ENCODE results near the gene MCM5.
"Not testable (repeated sequence)": the region's sequence is repeated elsewhere in the genome, so short reads cannot be mapped to it uniquely, and the experiment has no call there.

Gene MCM5

GRCh38 chr22:35455529-35455928 is 55.6 kb downstream of the MCM5 start:
- no peak for DNase-seq

DNA sequence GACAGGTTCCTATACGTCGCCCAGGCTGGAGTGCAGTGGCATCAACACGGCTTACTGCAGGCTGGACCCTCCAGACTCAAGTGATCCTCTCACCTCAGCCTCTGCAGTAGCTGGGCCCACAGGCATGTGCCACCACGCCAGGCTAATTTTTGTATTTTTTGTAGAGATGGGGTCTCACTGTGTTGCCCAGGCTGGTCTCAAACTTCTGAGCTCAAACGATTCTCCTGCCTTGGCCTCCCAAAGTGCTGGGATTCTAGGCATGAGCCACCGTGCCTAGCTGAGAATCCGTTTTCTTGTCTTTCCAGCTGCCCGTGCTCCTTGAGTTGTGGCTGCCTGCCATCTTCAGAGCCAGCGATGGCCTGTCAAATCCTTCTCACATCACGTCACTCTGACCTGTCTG is 56.8 kb downstream of the MCM5 start:
- no peak for DNase-seq

- no peak for DNase-seq
Measured at GRCh38 chr22:35457729-35458546, 58.0 kb downstream of the MCM5 start.

DNA sequence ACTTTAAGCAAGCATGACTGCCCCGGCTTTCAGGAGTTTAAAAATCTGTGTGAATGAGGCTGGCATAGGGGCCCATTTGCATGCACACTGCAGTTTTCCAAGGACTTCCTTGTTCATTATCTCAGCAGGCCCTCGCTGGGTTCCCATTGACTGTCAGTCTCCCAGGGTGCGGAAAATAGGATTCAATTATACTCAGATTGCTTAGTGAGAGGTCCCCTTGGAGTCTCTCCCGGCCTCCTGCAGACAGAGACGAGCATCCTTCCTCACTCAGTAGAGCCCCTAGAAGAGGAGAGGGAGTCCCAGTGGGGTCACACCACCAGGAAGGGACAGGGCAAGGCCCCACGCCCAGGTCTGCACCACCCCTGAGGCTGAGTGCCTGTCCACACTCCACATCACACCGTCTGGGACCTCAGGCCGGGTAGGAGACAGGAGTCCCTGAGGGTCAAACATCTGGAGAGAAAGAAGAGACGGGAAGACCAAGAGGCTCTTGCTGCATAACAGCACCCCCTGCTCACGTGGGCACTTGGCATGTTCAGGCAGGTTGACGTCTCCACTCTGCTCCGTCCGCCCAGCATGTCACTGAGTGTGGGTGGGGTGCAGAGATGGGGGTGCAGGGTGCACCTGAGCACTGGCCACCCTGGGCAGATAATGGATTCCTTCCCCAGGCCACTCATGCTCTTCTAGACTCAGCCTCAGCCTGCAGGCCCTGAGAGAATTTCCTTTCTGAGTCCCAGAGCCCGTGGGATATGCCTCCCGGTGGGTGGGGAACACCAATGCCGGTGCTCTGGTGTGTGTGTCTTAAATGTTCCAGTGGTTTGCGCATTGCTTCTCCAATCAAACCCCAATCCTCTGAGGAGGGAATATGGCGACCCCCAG is 58.8 kb downstream of the MCM5 start:
- no peak for DNase-seq

DNA sequence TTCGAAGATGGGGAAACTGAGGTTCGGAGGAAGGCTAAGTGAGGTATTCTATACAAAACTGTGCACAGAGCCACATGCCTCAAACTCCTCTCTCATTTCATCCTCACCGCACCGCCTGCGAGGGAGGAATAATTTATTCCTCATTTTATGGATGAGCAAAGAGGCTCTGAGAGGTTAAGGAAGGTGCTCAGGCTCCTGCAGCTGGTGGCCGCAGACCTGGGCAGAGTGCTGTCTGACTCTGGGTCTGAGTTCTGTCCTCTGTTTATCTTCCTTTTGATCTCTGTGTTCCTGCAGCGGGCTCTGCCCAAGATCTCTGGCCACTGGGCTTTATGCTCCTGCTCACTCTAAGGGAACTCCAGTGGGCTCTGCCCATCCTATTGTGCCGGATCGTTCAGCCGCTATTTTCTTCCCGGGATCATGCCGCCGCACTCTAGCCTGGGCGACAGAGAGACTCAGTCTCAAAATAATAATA is 59.5 kb downstream of the MCM5 start:
- DNase-seq, result no peak

- not testable (repeated sequence) for DNase-seq
Measured at GRCh38 chr22:35459976-35460375, 60.0 kb downstream of the MCM5 start.

DNA sequence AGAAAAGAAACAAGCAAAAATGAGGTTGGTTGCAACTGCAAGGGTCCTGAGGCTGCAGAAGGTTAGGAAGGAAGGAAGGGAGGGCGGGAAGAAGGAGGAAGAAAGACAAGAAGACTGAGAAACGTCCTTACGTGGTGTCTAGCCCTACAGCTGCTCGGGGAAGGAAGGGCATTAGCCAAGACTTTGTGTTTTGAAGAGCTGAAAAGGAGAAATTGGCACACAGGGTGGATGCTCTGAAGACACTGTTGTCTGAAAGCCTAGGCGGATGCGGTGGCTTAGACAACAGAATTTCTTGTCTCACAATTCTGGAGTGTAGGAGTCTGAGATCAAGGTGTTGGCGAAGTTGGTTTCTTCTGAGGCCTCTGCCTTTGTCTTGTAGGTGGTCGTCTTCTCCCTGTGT is 60.7 kb downstream of the MCM5 start:
- no peak for DNase-seq

GRCh38 chr22:35462498-35463230 is 62.7 kb downstream of the MCM5 start:
- DNase-seq, result no peak

GRCh38 chr22:35463231-35463933 is 63.4 kb downstream of the MCM5 start:
- no peak for DNase-seq

GRCh38 chr22:35464399-35464798 is 64.5 kb downstream of the MCM5 start:
- no peak for DNase-seq

DNA sequence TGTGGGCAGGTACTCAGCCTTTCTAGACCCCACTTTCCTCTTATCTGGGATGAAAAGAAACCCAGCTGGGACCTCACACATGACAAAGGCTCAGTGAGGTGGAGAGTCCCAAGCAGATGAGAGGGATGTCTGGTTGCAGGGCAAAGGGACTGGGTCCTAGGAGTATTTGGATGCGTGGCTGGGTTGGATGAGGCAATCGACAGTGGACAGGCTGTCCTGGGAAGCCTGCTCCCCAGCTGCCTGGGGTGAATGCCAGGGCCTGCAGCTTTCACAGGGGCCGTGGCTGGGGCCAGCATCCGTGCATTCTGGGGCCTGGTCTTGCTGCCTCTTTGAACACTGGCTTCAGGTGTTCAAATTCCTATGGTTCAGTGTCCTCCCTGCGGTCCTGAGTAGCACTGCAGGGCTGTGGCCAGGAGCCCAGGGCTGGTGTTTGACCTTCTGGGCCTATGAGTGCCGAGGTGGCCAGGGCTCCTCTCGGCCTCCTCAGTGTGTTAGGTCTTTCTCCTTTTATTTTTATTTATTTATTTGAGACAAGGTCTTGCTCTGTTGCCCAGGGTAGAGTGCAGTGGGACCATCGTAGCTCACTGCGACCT is 65.3 kb downstream of the MCM5 start:
- DNase-seq, result no peak

DNA sequence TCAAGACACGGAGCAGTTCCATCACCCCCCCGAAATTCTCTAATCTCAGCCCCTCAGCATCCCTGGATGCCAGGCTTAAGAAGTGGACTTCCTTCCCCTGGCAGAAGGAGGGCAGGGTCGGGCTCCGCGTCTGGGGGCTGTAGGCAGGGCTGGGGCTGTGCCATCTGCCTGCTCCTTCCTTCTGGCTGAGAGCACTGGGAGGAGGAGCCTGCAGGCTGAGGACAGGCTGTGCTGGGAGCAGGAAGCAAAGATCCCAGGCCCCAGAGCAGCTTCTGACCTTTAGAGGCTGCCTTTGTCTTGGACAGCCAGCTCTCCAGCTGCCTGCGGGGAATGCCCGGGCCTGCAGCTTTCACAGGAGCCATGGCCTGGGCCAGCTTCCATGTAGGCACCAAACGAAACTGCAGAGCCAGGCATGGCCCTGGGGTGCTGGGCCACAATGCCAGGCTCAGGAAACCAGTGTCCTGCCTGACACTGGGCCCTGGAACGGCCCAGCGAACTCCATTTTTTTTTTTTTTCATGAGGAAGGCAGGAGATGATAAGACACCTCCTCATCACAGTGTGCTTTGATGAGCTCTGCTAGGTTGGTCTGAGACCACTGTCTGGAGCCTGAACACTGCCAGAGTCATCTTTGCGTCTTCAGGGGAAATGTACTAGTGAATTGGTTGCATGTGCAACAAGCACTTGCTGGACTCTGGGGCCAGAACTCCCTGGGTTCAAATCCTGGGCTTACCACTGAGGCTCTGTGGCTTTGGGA is 67.9 kb downstream of the MCM5 start:
- peak; percentile 20 for DNase-seq

GRCh38 chr22:35470903-35471321 is 71.0 kb downstream of the MCM5 start:
- no peak for DNase-seq

- DNase-seq, result not testable (repeated sequence)
Measured at GRCh38 chr22:35471566-35471965, 71.6 kb downstream of the MCM5 start.

GRCh38 chr22:35472488-35472887 is 72.5 kb downstream of the MCM5 start:
- no peak for DNase-seq

DNA sequence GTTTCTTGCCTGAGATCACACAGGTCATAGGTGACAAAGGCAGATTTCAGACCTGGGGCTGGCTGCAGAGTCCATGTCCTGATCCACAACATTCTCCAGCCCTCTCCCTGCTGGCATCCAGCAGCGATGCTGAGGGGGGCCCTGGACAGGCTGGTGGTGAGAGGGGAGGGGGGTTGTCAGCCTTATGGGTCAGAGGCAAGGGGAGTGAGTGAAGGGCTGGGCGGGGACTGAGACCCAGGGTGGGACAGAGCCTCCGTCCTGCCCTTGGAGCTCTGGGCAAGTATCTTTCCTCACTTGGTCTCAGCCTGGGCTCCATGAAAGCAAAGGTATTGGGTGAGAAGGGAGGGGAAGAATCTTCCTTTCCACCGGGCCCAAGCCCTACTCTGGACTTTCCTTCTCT is 74.0 kb downstream of the MCM5 start:
- no peak for DNase-seq
